HCT116 (cell line): ENCODE results near the gene EBLN1. TPM values are rescaled to one million over a fixed set of nuclear protein-coding genes. Genes with fewer than 3 reads are reported as not detected.

Source experiments
- ATAC-seq: fragments of 200-7000 bp; cut with Tn5 transposase; 2 replicates; pipeline ENCODE4 v1.9.1; 2020; ENCODE audit warnings: mild to moderate bottlenecking, moderate library complexity
- BruUV-seq: library from RNA; stranded (reverse); fragments of 400-500 nt; replicated peaks from 2 replicates; lab custom pipeline; 2021; lab: Mats Ljungman, UMichigan
- CTCF ChIA-PET: fragments of 300-600 bp; sonication (Branson Sonifier 250); formaldehyde crosslinking; loops from one replicate; lab custom pipeline; 2021; ENCODE audit warnings: antibody characterized with exemption; lab: Charles Lee
- POLR2A ChIA-PET: fragments of 300-600, 350-600 bp; sonication (Branson Sonifier 250); formaldehyde crosslinking; loops from one replicate; lab custom pipeline; 2021; ENCODE audit warnings: antibody characterized with exemption; lab: Charles Lee
- RAD21 ChIA-PET, 2 experiments: fragments of 300-600 bp; sonication (Branson Sonifier 250); formaldehyde crosslinking; loops; one replicate each; lab custom pipeline; 2023; ENCODE audit warnings: low total read pairs in 2 of 2; ENCODE audit not compliant: uncharacterized antibody in 2 of 2, unreplicated experiment in 2 of 2, low non-redundant PET in 1 of 2; lab: Charles Lee
- DNase-seq: peaks from one replicate; pipeline ENCODE4 v3.0.0-alpha.2; 2010; ENCODE audit warnings: low read depth, low spot score
- H2AFZ ChIP-seq: fragments of 200-600 bp; shearing (Covaris generic), sonication (generic); 2 replicates; pipeline ENCODE4 v1.6.1; 2017; ENCODE audit warnings: low read depth, mixed run types, mixed read lengths, antibody characterized with exemption, low read length; ENCODE audit not compliant: poor library complexity, severe bottlenecking
- H3K27ac ChIP-seq: 2 replicates; pipeline ENCODE4 v1.5.1; 2012; ENCODE audit warnings: low read depth, low read length
- H3K27me3 ChIP-seq: fragments of 200-600 bp; sonication (generic); 2 replicates; pipeline ENCODE4 v1.6.1; 2016; ENCODE audit warnings: mixed run types, low read length, mixed read lengths; ENCODE audit not compliant: insufficient read depth
- H3K36me3 ChIP-seq, 2 experiments: fragments of 200-500 bp in 1 of 2; fragments of 200-600 bp in 1 of 2; sonication (Bioruptor generic) in 1 of 2; sonication (generic) in 1 of 2; 2 replicates each; pipeline versions ENCODE4 v1.5.1 to v1.6.1; 2014 to 2016; ENCODE audit warnings: low read length in 2 of 2, inconsistent platforms in 1 of 2, mixed read lengths in 1 of 2, mixed run types in 1 of 2; ENCODE audit not compliant: insufficient read depth in 2 of 2, control insufficient read depth in 1 of 2
- H3K4me1 ChIP-seq, 2 experiments: fragments of 200-600 bp in 1 of 2; sonication (generic) in 1 of 2; 2 replicates each; pipeline versions ENCODE4 v1.5.1 to v1.6.1; 2012 to 2017; ENCODE audit warnings: low read length in 2 of 2, inconsistent platforms in 1 of 2, mild to moderate bottlenecking in 1 of 2, mixed read lengths in 1 of 2, mixed run types in 1 of 2, moderate library complexity in 1 of 2; ENCODE audit not compliant: insufficient read depth in 2 of 2, control insufficient read depth in 1 of 2
- H3K4me2 ChIP-seq: fragments of 200-600 bp; sonication (generic); 2 replicates; pipeline ENCODE4 v1.6.1; 2017; ENCODE audit warnings: mixed run types, low read length, mixed read lengths
- H3K4me3 ChIP-seq, 2 experiments: fragments of 200-600 bp in 1 of 2; sonication (generic) in 1 of 2; replicated peaks in 1 of 2; 2 replicates each; pipeline ENCODE4 v1.5.1; 2011 to 2016; ENCODE audit warnings: low read length in 2 of 2, control low read depth in 1 of 2, low read depth in 1 of 2, mild to moderate bottlenecking in 1 of 2, mixed read lengths in 1 of 2, mixed run types in 1 of 2
- H3K79me2 ChIP-seq: fragments of 200-600 bp; sonication (generic); 2 replicates; pipeline ENCODE4 v1.6.1; 2017; ENCODE audit warnings: mild to moderate bottlenecking, mixed run types, low read length, moderate library complexity, mixed read lengths; ENCODE audit not compliant: insufficient read depth
- H3K9ac ChIP-seq: fragments of 200-600 bp; sonication (generic); 2 replicates; pipeline ENCODE4 v1.6.1; 2016; ENCODE audit warnings: low read length, mixed read lengths
- H3K9me2 ChIP-seq: fragments of 200-600 bp; sonication (generic), shearing (Covaris generic); 2 replicates; pipeline ENCODE4 v1.6.1; 2017; ENCODE audit warnings: mixed run types, mild to moderate bottlenecking, moderate library complexity; ENCODE audit not compliant: insufficient read depth
- H3K9me3 ChIP-seq, 2 experiments: fragments of 200-500 bp in 1 of 2; fragments of 200-600 bp in 1 of 2; sonication (Bioruptor generic) in 1 of 2; sonication (generic) in 1 of 2; 2 replicates each; pipeline ENCODE4 v1.6.1; 2014 to 2017; ENCODE audit warnings: low read length in 2 of 2, mixed read lengths in 2 of 2, inconsistent platforms in 1 of 2, low read depth in 1 of 2, mild to moderate bottlenecking in 1 of 2, mixed run types in 1 of 2, moderate library complexity in 1 of 2; ENCODE audit not compliant: control insufficient read depth in 1 of 2, insufficient read depth in 1 of 2
- H4K20me1 ChIP-seq: fragments of 200-600 bp; sonication (generic), shearing (Covaris generic); 2 replicates; pipeline ENCODE4 v1.6.1; 2017; ENCODE audit warnings: mixed run types, mild to moderate bottlenecking, moderate library complexity; ENCODE audit not compliant: insufficient read depth
- ATF3 ChIP-seq: IDR thresholded peaks from 2 replicates; pipeline ENCODE4 v1.6.1; 2012
- CBX3 ChIP-seq: IDR thresholded peaks from 2 replicates; pipeline ENCODE4 v1.6.1; 2012; ENCODE audit warnings: low read depth
- CEBPB ChIP-seq: IDR thresholded peaks from 2 replicates; pipeline ENCODE4 v1.6.1; 2012; ENCODE audit warnings: low read depth
- EZH2 ChIP-seq: fragments of 200-600 bp; sonication (generic); IDR thresholded peaks from 2 replicates; pipeline ENCODE4 v1.6.1; 2017; ENCODE audit warnings: antibody characterized with exemption, mixed run types
- EZH2phosphoT487 ChIP-seq: fragments of 200-600 bp; IDR thresholded peaks from 2 replicates; pipeline ENCODE4 v1.6.1; 2018; ENCODE audit warnings: antibody characterized with exemption, borderline replicate concordance
- FOSL1 ChIP-seq: IDR thresholded peaks from 2 replicates; pipeline ENCODE4 v1.6.1; 2012; ENCODE audit warnings: low read depth
- POLR2AphosphoS5 ChIP-seq: IDR thresholded peaks from 2 replicates; pipeline ENCODE4 v1.6.1; 2011; ENCODE audit warnings: mild to moderate bottlenecking, low read depth, low read length, moderate library complexity
- SRF ChIP-seq: IDR thresholded peaks from 2 replicates; pipeline ENCODE4 v1.6.1; 2012; ENCODE audit warnings: low read depth
- ZBTB33 ChIP-seq: IDR thresholded peaks from 2 replicates; pipeline ENCODE4 v1.6.1; 2011; ENCODE audit warnings: mild to moderate bottlenecking, low read length, moderate library complexity; ENCODE audit not compliant: insufficient replicate concordance; ENCODE audit errors: extremely low read depth
- ZFX ChIP-seq: fragments of 450-650 bp; IDR thresholded peaks from 2 replicates; pipeline ENCODE4 v1.6.1; 2017
- ZNF274 ChIP-seq: fragments of 200-500 bp; sonication (Bioruptor generic); IDR thresholded peaks from 2 replicates; pipeline ENCODE4 v1.6.1; 2014; ENCODE audit warnings: mild to moderate bottlenecking, low read depth, low read length, inconsistent platforms
- intact Hi-C: fragments of 100-400 bp; cut with micrococcal nuclease; formaldehyde crosslinking; loops from 2 replicates; pipeline ENCODE4 v1.10.0; 2022
- total RNA-seq: library from RNA; stranded (reverse); gene quantifications from one replicate; pipeline ENCODE4 v1.2.1, GENCODE V29; 2021; ENCODE audit not compliant: unreplicated experiment

Gene EBLN1
- total RNA-seq, 1 experiment from 2014 or later, result not detected

GRCh38 chr10:22222236-22223190, 4.7 kb upstream of the EBLN1 start:
- Histone ChIP-seq H3K4me1 (no peaks in the 10 kb centered on the region), H3K27ac (no peak overlapping the region), H3K4me2 (no peak overlapping the region)
- TF ChIP-seq SRF (no peak), POLR2AphosphoS5 (no peak), ZFX (no peak), FOSL1 (no peak), ZBTB33 (no peak), EZH2 (no peak)
- TF ChIP-seq, all 23 proteins: peak for 0
- RAD21 ChIA-PET, result no interaction called here
- intact Hi-C loops, result loop anchor here (10.0 kb wide), 1 partner anchor 208 kb away; no protein-coding TSS in a partner anchor
- no peak for ATAC-seq
- no peak overlapping the region for H2AFZ ChIP-seq
- no peaks in the 10 kb centered on the region for H4K20me1 ChIP-seq
- H3K79me2 ChIP-seq, result no peaks in the 10 kb centered on the region
- CTCF ChIA-PET, result no interaction called here
- H3K36me3 ChIP-seq, result no peaks in the 10 kb centered on the region
- no peak overlapping the region for H3K9ac ChIP-seq
- H3K9me3 ChIP-seq, result no peaks in the 10 kb centered on the region
- no TSS peak for BruUV-seq
- H3K9me2 ChIP-seq, result no peaks in the 10 kb centered on the region
- DNase-seq, result no peak
- POLR2A ChIA-PET, result no interaction called here
- H3K4me3 ChIP-seq, result no peak overlapping the region
- H3K27me3 ChIP-seq, result no peaks in the 10 kb centered on the region

DNA sequence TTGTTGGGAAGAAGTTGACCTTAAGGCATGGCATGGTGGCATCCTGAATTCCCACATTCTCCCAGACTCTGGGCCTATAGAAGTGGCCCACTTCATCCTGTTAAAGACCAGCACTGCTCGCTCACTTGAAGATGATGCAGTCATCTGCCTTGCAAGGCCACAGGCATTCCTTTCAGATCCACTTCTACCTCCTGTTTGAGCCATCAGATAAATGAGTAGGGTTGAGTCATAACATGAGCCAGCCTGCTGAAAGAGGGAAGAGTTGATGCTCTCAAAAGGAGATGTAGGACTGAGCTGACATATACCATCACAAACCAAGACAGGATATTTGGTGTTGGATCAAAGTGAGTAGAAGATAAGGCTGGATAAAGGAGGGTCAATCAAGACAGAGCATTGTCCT, 1.5 kb upstream of the EBLN1 start:
- RAD21 ChIA-PET, result no interaction called here
- ATAC-seq, result no peak

More for the DNA sequence above, 1.5 kb upstream of the EBLN1 start:
- BruUV-seq, result no TSS peak
- Histone ChIP-seq H3K4me2 (no peak overlapping the region), H2AFZ (no peak overlapping the region), H3K9me3 (no peaks in the 10 kb centered on the region), H3K9ac (no peak overlapping the region), H3K27ac (no peak overlapping the region), H3K36me3 (no peaks in the 10 kb centered on the region), H3K4me3 (no peak overlapping the region), H3K27me3 (no peaks in the 10 kb centered on the region), H3K9me2 (no peaks in the 10 kb centered on the region), H4K20me1 (no peaks in the 10 kb centered on the region), H3K79me2 (no peaks in the 10 kb centered on the region), H3K4me1 (no peaks in the 10 kb centered on the region)
- no peak for DNase-seq
- intact Hi-C loops, result no loop called here
- CTCF ChIA-PET, result no interaction called here
- TF ChIP-seq ATF3, result no peak
- no peak for TF ChIP-seq CBX3
- TF ChIP-seq SRF, result no peak
- no peak for TF ChIP-seq ZNF274
- no peak for TF ChIP-seq EZH2phosphoT487
- TF ChIP-seq CEBPB, result no peak
- TF ChIP-seq FOSL1, result no peak
- POLR2A ChIA-PET, result interaction anchor here (1.2 kb wide), 1 partner anchor 10 kb away, joined by 3 read pairs; no protein-coding TSS in a partner anchor
